H1 (cell line): ENCODE data around the gene RAD51B. TPM values are rescaled to one million over a fixed set of nuclear protein-coding genes. Genes with fewer than 3 reads are reported as not detected.

ENCODE experiments used
- CHD7 ChIP-seq: fragments of 300-600 bp; sonication (generic); IDR thresholded peaks from 2 replicates; pipeline ENCODE4 v1.7.1; 2012; ENCODE audit warnings: low read length, moderate library complexity, mild to moderate bottlenecking, inconsistent platforms; ENCODE audit not compliant: insufficient replicate concordance
- polyA plus RNA-seq, 7 experiments: library from polyadenylated mRNA; depleted of rRNA in 3 of 7; stranded (reverse) in 5 of 7; unstranded in 2 of 7; fragments of >200 nt in 5 of 7; fragments of 200-250 nt in 2 of 7; gene quantifications; 1 replicate in 5 of 7; 2 replicates in 1 of 7; 4 replicates in 1 of 7; pipeline versions ENCODE4 v1.2.1 to v1.2.3, GENCODE V29; 2011 to 2013; ENCODE audit warnings: missing spikeins in 2 of 7, mixed read lengths in 2 of 7
- total RNA-seq: library from RNA; stranded (reverse); fragmentation: NEBNext Ultra II Directional; extraction: Animal tissue kit (Norgen Biotek cat#: 25700); gene quantifications from 2 replicates; pipeline ENCODE4 v1.2.1, GENCODE V29; 2021

Gene RAD51B
- total and polyA plus RNA-seq, 2 of the 8 experiments (the other 6 are each of a cell fraction or from before 2014, with no cell fraction given): 3.9 to 14.9 TPM

GRCh38 chr14:67973436-67973835 lies 153.9 kb downstream of the RAD51B start (continued):
- no peak for TF ChIP-seq CHD7
